Umbilical cord (tissue), 2 donors: Measurements from ENCODE around the gene DMTF1. TPM values are rescaled to one million over a fixed set of nuclear protein-coding genes. Genes with fewer than 3 reads are reported as not detected.
A peak's percentile ranks its signal among the peaks of the same experiment; 100 is the strongest.

ENCODE experiments used
- DNase-seq: peaks from one replicate; pipeline ENCODE4 v3.0.0-alpha.2; 2015; ENCODE audit warnings: low spot score
- total RNA-seq: library from RNA; depleted of rRNA; stranded (reverse); fragments of >200 nt; gene quantifications from one replicate; pipeline ENCODE4 v1.2.3, GENCODE V29; 2014; ENCODE audit warnings: low replicate concordance; ENCODE audit not compliant: insufficient read depth

DMTF1 gene
- total RNA-seq, 1 donor from 2014 or later = 109 TPM

GRCh38 chr7:87146740-87147386 is 5.4 kb upstream of the DMTF1 start:
- DNase-seq = no peak

DNA sequence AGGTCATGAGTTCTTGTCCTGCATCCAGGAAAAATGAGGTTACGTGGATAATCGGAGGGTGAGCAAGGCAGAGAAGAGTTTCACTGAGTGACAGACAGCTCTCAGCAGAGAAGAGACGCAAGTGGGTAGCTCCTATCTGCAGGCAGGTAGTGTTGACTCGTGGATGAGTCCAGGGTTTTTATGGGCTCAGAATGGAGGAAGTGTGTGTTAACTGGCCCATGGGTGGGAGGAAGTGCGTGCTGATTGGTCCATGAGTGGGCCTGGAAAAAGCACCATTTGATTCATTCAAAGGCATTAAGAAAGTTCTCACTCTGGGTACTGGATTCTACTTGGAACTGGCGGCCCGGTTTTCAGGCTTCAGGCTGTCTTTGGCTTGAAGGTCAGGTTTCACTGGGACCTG is 4.8 kb upstream of the DMTF1 start:
- no peak for DNase-seq

DNA sequence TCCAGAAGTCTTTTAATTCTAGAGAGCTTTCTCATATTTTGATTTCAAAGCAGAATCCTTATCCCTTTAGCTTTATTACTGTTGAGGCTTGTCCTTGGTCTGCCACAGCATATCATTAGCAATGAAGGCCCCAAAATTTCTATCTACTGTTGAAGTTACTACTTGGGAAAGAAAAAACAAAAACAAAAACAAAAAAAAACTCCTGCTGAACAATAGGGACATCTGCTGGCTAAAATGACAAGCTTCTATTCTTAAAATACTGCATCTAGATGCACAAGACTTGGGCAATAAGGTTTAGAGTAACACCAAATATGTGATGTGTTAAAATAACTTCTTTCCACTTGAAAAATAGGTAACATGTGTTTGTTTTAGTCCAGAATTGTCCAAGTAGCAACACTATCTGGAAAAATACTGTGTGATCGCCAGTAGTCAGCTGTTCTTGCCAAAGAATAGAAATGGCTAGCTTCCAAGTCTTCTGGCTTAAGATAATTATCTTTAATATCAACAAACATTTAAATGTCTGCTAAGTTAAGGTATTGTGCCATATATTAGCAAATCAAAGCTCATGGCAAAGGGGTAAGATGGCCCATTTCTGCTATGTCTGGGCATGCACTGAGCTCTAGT is 3.8 kb upstream of the DMTF1 start:
- DNase-seq = peak; percentile 10

- peak; percentile 5 for DNase-seq
Measured at GRCh38 chr7:87151002-87151728, 1.1 kb upstream of the DMTF1 start.

DNA sequence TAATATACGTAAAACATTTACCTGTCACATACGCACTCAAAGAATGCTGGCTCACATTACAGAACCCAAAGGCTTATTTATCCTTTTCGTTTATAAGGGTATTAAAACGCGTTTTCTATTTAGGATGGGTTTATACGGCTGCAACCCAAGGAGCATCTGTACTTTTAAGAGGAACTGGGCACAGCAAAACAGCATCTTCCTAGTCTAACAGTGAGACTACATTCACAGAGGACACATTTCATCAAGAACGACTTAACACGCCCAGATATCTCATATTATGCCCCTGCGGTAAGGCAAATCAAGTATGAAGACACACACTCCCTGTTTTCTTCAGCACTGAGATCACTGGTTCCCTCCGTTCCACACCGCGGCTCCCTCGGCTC is 533 bp upstream of the DMTF1 start:
- no peak for DNase-seq

- DNase-seq = peak; percentile 52
Measured at GRCh38 chr7:87152897-87153641, 816 bp downstream of the DMTF1 start.

- DNase-seq = no peak
Measured at GRCh38 chr7:87154166-87154565, 1.9 kb downstream of the DMTF1 start.

GRCh38 chr7:87154569-87154968 is 2.3 kb downstream of the DMTF1 start:
- no peak for DNase-seq

DNA sequence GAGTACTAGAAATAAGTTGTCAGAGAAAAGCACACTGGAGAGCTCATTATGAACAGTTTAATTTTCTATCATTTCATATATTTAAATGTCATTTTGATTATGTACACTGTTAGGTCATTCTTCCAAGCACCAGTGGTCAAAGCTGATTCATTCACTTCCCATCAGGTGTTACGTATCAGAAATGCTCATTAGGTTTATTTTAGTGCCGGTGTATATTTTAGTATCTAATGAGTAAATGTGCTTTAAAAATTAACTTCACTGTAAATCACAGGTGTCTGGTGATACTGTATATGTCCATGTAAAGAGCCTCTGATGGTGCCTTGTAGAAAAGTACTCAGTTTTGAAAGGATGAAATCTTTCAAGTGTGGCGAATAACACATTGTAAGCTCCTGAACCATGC is 3.5 kb downstream of the DMTF1 start:
- DNase-seq = no peak

DNA sequence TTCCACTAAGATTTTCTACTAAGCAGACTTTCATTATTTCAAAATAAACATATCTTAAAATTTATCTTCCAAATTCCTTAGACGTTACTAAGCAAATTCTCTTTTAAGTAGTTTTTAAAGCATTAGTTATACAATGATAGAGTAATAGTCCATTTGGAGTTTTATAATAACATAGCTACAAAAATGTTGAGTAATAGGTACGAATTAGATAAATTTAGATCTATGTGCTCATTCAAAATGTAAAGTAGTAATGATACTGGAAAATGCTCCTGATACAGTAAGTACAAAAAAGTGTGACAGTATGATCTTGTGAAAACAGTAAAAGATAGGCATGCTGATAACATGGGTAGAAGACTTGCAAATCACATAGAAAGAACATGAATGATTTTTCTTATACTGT is 4.5 kb downstream of the DMTF1 start:
- no peak for DNase-seq

- no peak for DNase-seq
Measured at GRCh38 chr7:87159538-87159937, 7.3 kb downstream of the DMTF1 start.

DNA sequence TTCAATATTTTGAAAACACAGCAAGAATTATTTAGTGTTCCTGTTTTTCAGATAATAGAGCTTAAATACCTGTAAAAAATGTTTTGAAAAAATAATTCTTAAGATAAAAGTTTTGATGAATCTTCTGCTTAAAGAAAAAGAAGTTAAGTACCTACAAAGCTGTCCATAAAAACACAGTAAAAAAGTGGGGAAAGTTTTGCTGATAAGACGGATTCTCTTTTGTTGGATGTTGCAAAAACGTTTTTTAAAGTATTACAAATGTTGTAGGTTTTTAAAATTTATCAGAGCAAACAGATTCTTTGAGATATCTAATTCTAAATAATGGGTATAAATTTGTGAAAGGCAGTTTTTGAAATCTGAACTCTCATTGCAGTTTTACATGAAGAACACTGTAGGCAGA is 12.2 kb downstream of the DMTF1 start:
- no peak for DNase-seq

DNA sequence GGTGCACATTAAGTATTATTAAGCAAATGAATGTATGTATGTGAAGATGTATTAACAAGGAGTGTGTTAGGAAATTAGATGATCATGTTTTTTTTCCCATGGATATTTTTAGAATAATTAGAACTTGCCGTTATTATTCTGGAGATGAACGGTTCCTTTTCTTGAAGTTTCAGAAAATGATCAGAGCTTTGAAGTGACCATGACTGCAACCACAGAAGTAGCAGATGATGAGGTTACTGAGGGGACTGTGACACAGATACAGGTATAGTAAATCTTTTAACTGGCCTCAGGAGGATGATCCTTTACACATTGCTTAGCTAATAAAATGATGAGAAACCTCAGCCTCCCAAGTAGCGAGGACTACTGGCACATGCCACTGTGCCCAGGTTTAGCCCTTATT is 18.6 kb downstream of the DMTF1 start:
- no peak for DNase-seq

DNA sequence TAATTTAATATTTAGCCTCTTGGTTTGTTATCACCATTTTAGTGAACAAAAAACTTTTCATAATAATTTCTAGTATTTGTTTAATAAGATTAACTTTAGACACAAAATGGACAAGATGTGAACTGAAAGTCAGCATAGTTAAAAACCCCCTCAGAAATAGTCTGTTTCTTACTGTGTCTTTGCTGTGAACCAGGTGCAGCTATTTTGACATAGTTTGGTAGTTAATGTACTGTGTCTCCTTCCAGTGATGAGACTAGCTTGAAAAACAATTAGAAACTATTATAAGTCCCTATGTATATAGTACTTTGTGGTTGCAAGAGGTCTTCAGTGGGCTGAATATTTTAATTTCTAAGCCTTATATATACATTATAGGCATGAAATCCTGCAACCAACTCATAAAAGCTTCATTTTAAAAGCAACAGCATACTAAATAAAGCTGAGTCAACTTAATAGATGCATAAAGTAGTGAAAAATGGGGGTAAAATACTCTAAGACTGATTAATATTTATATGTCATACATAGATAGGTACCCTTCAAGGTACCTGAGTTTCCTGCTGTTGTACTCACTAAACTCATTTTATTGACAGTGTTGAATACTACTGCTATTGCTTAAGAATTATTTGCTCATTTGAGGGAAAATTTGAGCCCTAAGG is 19.2 kb downstream of the DMTF1 start:
- DNase-seq = no peak

- no peak for DNase-seq
Measured at GRCh38 chr7:87173471-87173870, 21.2 kb downstream of the DMTF1 start.

- no peak for DNase-seq
Measured at GRCh38 chr7:87178320-87178719, 26.1 kb downstream of the DMTF1 start.

GRCh38 chr7:87179180-87179579 is 26.9 kb downstream of the DMTF1 start:
- DNase-seq = no peak

DNA sequence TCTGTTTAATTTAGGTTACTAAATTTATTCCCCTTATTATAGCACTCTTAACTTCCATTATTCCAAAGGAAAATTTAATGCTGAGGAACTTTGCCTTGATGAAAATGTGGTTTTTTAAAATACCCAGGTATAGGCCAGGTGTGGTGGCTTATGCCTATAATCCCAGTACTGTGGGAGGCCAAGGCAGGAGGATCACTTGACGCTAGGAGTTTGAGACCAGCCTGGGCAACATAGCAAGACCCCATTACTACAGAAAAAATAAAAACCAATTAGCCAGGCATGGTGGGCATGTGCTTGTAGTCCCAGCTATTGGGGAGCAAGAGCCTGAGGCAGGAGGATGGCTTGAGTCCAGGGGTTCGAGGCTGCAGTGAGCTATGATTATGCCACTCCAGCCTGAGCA is 34.9 kb downstream of the DMTF1 start:
- DNase-seq = no peak

DNA sequence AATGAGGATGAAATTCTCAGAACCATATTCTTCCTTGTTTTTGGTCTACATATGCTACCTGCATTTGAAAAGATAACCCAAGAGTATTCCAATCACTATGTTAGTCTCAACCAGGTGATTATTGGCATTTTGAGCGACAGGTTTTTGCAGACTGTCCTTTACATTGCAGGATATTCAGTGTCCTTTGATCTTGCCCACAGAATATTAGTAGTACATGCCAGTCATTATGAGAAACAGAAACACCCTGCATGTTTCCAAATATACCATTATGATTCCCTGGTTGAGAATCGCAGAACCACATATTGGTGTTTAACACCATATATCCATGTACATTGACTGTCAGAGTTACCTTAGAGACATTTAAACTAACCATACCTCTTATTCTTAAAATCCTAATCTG is 36.7 kb downstream of the DMTF1 start:
- DNase-seq = no peak

DNA sequence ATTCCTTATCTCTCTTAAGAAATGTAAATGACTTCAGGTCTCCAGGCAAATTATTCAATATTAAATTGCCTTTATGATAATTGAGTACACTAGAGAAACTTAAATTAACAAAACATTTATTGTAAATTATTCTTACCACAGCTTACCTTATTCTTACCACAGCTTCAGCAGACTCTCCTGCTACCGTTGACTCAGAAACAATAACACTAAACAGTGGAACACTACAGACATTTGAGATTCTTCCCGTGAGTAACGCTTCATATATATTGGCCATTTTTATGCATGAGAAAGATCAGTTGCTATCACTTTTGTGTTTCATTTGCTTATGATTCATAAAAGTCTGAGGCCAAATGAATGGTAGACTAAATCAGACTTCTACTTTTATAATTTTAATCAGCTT is 38.5 kb downstream of the DMTF1 start:
- DNase-seq = no peak

DNA sequence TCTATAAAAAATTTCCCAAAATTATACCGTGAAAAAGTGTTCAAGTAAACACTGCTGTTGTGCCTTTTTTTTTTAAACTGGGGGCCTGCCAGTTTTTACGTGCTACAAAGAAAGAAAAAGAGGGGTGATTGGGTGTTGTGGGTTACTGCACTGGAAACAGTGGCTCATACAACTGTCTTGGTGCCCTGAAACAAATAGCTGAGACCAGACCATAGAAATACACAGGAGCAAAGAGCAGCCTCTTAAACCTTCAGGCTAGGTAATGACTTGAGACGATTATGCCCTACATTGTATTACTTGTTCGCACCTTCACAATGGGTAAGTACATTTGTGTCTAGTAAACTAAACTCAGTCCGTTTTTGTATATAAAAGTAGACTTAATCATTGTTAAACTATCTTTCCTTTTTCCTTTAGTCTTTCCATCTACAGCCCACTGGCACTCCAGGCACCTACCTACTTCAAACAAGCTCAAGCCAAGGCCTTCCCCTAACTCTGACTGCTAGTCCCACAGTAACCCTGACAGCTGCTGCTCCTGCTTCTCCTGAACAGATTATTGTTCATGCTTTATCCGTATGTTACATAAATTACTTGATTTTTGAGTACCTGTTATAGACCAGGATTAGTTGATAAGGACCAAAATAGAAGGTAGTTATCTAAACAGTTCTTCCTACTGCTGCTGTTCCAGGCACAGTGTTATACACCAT is 40.7 kb downstream of the DMTF1 start:
- no peak for DNase-seq
